Measurements from ENCODE around the gene DMRT3. TPM values are rescaled to one million over a fixed set of nuclear protein-coding genes. Genes with fewer than 3 reads are reported as not detected.

The DMRT3 gene
- total and polyA plus RNA-seq, 11 donors = 0.15 TPM; not detected in 10

GRCh38 chr9:979983-980382 is 3.5 kb downstream of the DMRT3 start:
- intact Hi-C loops (cut with DNase I) = loop anchor here in 1 of 10 donors (5.0 kb wide), 1 partner anchor 193 kb away; no protein-coding TSS in a partner anchor
- Histone ChIP-seq H3K4me1 (peaks cover 0 to 17% (median 7%) of the 10 kb centered on the region in 12 donors), H3K36me3 (no peaks in the 10 kb centered on the region), H3K27ac (no peak overlapping the region), H3K27me3 (peaks cover 51 to 100% (median 89%) of the 10 kb centered on the region in 9 donors), H3K9me3 (no peaks in the 10 kb centered on the region), H3K4me3 (no peak overlapping the region)
- ATAC-seq (no peak), DNase-seq (no peak)
- TF ChIP-seq POLR2A (IDR thresholded peaks at IDR 0.05) (no peak), CTCF (IDR thresholded peaks at IDR 0.05) (no peak)
- 10 to 25% (median 16%) methylated on average over 2 of the region's 2 CpGs for WGBS, 4 donors

- Histone ChIP-seq H3K4me3 (no peak overlapping the region), H3K27me3 (peaks cover 45 to 100% (median 87%) of the 10 kb centered on the region in 9 donors), H3K27ac (no peak overlapping the region), H3K36me3 (no peaks in the 10 kb centered on the region), H3K4me1 (peaks cover 0 to 17% (median 7%) of the 10 kb centered on the region in 12 donors), H3K9me3 (no peaks in the 10 kb centered on the region)
- intact Hi-C loops (cut with DNase I) = loop anchor here in 1 of 10 donors (5.0 kb wide), 1 partner anchor 193 kb away; no protein-coding TSS in a partner anchor
- no peak for ATAC-seq
- WGBS, 4 donors = 4 to 8% (median 6%) methylated on average over 4 of the region's 4 CpGs
- no peak for TF ChIP-seq POLR2A (IDR thresholded peaks at IDR 0.05)
- no peak for TF ChIP-seq CTCF (IDR thresholded peaks at IDR 0.05)
- DNase-seq = no peak
Measured at GRCh38 chr9:980640-981039, 4.2 kb downstream of the DMRT3 start.

GRCh38 chr9:981491-981898 is 5.0 kb downstream of the DMRT3 start:
- Histone ChIP-seq H3K27me3 (peaks cover 38 to 100% (median 83%) of the 10 kb centered on the region in 9 donors), H3K4me1 (peaks cover 0 to 11% (median 4%) of the 10 kb centered on the region in 12 donors), H3K9me3 (no peaks in the 10 kb centered on the region), H3K4me3 (no peak overlapping the region), H3K27ac (no peak overlapping the region), H3K36me3 (no peaks in the 10 kb centered on the region)
- DNase-seq (no peak), ATAC-seq (no peak)
- intact Hi-C loops (cut with DNase I) = loop anchor here in 1 of 10 donors (5.0 kb wide), 1 partner anchor 194 kb away; no protein-coding TSS in a partner anchor
- WGBS, 4 donors = 3 to 6% (median 6%) methylated on average over 6 to 16 of the region's 16 CpGs
- TF ChIP-seq POLR2A (IDR thresholded peaks at IDR 0.05) = no peak
- TF ChIP-seq CTCF (IDR thresholded peaks at IDR 0.05) = no peak

- H3K4me3 ChIP-seq = no peak overlapping the region
- no peaks in the 10 kb centered on the region for H3K4me1 ChIP-seq
- intact Hi-C loops (cut with DNase I) = loop anchor here in 1 of 10 donors (5.0 kb wide), 1 partner anchor 195 kb away; no protein-coding TSS in a partner anchor
- H3K27ac ChIP-seq = no peak overlapping the region
- TF ChIP-seq POLR2A (IDR thresholded peaks at IDR 0.05) (no peak), CTCF (IDR thresholded peaks at IDR 0.05) (no peak)
- peaks cover 27 to 98% (median 74%) of the 10 kb centered on the region in 9 donors for H3K27me3 ChIP-seq
- H3K36me3 ChIP-seq = no peaks in the 10 kb centered on the region
- H3K9me3 ChIP-seq = no peaks in the 10 kb centered on the region
- DNase-seq (no peak), ATAC-seq (no peak)
- WGBS, 4 donors = 51 to 56% (median 54%) methylated on average over 15 of the region's 15 CpGs
Measured at GRCh38 chr9:982394-983230, 6.2 kb downstream of the DMRT3 start.

All from heart left ventricle (tissue), 16 donors.